Umbilical cord (tissue), 2 donors: ENCODE data around the gene ARPP21. TPM values are rescaled to one million over a fixed set of nuclear protein-coding genes. Genes with fewer than 3 reads are reported as not detected.

ENCODE experiments used
- DNase-seq: peaks from one replicate; pipeline ENCODE4 v3.0.0-alpha.2; 2015; ENCODE audit warnings: low spot score
- total RNA-seq: library from RNA; depleted of rRNA; stranded (reverse); fragments of >200 nt; gene quantifications from one replicate; pipeline ENCODE4 v1.2.3, GENCODE V29; 2014; ENCODE audit warnings: low replicate concordance; ENCODE audit not compliant: insufficient read depth

Gene ARPP21
- total RNA-seq, 1 donor from 2014 or later: 17.8 TPM

DNA sequence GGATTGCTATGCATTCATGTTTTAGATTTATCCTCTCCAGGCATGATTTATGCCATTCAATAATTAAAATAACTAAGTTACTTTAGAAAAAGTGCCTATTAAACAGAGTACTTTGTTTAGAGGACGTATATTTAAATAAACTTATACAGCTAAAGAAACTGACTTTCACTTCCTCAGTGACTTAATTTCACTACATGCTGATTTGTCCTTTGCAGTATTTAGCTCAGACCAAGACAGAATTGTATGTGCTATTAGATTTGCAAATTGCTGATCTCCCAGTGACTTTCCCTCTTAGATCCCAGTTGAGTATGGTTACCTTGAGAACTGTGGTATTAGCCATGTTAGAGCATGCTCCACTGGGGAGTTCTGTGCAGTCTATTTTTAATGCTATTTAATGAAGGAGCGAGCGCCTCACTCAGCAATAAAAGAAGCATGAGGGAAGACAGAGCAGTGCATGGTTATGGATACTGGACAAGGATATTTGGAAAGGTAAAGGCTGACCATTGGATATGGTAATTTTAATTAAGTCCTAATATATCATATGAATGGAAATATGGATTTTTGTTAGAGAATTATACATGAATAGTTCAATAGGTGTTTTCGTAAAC lies 2.7 kb downstream of the ARPP21 start:
- DNase-seq: no peak

DNA sequence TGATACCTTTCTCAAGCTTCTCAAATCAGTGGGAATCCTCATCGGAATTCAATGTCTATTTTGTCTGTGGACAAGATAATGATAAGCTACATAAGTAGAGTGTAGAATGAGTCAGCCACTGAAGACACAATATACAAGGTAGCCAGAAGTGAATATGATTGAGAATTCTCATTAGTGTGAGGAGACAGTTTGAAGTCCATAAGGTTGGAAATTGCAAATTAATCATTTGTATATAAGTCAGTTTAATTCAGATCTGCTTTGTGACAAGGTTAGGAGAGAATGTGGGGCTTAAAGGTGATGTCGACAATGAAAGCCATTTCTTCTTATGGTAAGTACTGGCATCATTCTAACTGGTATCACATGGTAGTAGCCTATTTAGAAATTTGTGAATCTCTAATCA lies 4.2 kb downstream of the ARPP21 start:
- DNase-seq: no peak

DNA sequence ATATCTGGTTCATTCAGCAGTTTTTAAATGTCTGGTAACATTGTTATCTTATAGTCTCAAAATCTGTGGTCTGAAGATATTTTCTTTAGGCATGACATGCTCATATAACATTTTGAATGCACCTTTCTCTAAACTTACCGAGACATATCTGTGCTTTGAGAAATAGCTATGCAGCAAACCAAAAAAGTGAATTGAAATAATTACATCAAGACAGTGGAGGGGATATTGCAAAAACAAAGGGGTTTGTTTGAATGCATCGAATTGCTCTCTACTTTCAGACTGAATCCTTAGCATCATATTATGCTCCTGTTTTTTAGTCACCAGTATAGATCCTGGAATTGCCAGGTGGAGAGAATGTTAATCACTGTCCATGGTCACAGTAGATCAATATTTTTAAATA lies 5.1 kb downstream of the ARPP21 start:
- DNase-seq: no peak

DNA sequence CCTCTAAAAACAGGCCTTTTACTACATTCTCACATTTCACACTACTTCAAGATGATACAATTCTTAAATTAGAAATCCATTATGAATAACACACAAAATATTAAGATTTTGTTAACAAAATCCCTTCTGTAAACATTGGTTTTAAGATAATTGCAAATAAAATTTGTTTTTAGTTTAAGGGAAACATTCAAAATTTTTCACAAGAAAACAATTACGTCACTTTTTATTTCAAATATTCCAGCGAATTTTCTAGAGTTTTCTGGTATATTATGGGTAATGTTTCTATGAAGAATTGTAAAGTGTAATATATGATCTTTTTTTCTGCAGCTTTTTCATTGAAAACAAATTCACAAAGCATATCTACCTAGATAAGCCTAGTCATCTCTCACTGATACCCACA lies 5.9 kb downstream of the ARPP21 start:
- no peak for DNase-seq

DNA sequence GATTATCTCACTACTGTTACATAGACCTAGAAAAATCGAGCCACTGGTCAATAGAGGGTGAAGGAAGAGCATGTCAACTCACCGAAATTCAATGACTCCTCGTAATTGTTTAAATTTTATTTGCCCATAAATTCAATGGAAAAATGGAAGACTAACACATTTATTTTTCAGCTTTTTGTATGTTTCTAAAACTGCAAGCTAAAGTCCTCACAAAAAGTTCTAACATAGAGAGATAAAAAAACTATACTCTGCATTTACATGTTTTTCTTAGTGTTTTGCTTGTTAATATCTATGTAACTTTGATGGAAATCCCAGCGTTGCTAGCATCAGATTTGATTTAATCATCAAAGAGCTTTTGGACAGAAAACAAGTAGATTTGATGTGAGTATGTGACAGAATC lies 6.8 kb downstream of the ARPP21 start:
- no peak for DNase-seq

DNA sequence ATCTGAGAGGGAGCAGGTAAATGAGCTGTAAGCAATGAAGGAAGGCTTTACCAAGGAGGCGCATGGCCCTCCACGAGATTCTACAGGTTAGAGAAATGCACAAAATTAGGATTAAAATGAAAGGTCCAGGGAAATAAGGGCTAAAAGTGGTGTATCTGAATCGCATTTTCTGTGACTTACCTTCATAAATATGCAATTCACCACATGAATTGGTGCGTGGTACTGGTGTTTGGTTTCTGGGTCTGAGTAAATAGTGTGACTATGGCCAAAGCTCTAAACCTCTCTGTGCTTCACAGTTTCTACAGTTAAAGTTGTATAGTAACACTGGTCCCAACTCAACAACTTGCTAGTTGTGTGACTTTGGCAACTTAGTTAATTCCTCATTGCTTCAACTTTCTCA lies 8.1 kb downstream of the ARPP21 start:
- DNase-seq: no peak

DNA sequence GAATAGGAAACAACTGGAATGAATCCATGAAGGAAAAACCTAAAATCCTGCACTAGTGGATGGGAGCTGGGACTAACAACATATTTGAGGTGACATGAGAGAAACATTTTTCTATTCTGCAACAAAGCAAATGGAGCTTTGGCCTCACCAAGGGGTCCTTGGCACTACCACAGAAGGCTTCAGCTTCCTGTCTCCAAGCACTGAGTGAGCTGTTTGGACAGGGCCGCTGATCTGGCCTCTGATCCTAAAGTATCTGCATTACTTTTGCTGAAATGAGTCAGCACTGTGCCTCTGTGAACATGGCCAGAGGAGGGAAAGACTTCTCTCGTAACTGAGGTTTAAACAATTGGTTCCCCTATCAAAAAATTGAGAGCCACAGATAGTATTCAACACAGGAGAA lies 9.0 kb downstream of the ARPP21 start:
- DNase-seq: peak; percentile 61

DNA sequence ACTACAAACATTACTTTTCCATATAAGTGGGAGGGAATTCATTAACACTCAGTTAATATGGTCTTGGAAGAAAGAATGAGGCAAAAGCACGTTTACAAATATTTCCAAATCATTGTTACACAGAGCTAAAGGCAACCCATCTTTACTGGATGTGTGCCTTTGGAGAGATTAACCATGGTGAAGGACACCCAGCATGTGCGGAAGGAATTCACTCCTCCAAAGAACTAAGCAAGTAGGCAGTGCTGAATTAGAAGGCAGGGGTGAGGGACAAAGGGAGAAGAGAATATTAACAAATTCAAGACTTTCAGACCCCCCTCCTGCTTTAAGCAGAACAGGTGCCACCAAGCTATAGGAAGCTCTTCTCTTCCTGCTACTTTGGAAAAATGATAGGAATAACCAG lies 10.1 kb downstream of the ARPP21 start:
- DNase-seq: no peak

DNA sequence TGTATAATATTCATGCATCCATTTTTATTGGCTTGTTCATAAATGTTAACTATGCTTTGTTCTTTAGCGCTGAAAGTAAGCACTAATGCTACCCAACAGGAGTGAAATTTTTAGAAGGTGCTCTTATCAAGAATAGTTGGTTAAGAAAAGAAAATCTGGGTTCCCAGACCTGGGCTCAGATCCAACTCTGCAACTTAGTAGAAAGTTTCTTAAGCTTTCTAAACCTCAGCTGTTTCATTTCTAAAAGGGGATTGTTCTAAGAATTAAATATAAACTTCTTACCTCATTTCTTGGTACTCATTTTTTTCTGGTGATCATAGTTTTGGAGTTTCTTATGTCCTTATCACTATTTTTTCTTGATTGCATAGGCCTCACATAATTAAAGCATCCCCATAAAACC lies 12.1 kb downstream of the ARPP21 start:
- peak; percentile 36 for DNase-seq

DNA sequence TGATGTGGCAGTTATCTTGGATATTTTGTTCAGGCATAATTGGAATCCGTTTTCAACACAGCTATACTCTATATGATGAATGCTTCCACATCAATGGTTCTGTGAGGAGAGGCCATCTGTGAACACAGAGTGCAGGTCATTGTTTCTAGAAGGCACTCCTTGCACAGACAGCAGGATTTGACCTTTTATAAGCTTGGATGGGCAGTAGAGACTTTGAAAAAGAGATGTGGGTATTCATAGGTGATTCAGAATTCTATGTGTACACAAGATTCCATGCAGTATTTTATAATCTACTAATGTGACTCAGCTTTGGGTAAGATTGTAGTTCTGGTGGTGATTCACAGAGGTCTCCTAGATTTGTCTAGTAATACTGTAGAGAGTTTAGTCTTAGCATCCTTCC lies 12.5 kb downstream of the ARPP21 start:
- DNase-seq: peak; percentile 44

DNA sequence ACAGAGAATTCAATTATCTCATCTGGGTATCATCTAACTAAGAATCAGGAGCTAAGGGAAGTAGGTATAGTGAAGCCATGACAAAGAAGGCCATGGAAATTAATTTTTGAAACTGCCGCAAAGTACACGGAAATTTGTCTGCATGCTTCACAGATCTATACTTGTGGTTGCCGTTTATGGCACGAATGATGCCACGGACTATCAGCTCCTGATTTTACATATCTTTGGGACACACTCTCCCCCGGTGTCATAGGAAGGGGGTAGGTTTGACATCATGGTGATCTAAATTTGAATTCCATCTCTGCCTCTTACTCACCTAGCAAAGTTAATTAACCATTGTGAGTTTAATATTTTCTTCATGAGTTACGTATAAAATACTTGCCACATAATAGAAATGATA lies 14.0 kb downstream of the ARPP21 start:
- DNase-seq: no peak

DNA sequence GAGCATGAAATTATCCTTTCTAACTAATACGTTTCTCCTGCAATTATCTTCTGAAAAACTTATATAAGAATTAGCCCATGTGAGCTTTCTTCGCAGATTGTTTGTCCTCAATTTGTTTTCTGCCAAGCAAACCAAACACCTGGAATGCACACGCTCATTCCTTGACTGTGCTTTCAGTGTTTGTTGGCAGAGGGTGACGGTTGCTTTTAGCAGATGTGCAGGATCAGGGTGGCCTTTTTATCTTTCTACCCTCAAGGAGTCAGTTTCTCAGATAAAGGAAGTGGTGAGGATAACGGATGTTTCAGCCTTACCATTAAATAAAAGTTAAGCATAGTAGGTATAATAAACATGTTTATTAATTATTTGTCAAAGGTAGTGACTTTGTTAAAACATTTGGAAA lies 15.2 kb downstream of the ARPP21 start:
- no peak for DNase-seq

DNA sequence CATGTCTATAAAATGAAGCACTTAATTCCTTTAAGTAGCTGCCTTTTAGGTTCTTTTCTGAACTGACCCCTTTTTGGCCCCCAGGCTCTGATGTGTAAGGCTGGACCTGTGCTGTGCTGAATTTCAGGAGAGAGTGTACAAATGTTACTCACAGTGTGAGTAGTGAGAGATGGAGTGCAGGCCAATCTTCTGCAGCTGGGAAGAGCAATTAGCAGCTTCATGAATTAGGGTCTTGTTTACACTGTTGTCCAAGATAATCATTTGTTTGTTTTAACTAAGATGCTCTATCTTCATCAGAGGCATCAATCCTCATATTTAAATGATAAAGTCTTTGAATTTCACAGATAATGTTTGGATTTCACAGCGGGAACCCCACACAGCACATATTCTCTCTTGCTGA lies 19.4 kb downstream of the ARPP21 start:
- peak; percentile 20 for DNase-seq

DNA sequence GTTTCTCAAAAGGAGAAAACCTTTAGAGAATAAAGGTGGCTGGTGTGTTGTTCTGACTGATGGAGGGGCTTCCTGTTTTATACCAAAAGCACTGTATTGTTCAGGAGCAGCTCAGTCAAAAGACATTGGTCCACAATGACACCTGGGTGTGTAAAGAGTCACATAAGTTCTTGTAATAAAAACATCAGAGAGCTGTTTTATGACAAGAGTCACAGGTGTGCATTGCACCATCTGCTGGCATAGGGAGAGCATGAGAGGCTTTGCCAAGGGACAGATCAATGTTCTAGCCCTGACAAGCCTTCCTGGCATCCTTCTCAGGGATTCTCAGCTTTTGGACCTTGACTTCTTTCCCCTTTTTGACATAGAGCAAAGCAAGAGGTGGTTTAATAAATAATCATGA lies 20.4 kb downstream of the ARPP21 start:
- no peak for DNase-seq

DNA sequence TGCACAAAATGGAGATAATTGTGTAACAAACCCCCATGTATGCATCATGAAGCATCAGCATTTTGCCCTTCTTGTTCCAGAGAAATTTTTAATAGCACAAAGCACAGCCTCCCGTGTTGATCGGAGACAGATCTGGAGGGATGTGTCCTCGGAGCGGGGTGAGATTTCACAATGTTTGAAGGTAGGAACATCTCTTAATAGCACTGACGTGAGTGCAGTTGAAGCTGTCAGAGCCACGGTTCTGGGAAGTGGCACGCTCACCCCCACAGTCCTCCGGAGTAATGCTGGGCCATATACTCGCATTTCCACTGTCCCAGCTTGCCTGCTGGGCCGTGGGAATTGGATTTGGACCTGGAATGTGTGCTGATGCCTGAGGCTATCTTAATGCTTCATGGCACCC lies 24.1 kb downstream of the ARPP21 start:
- DNase-seq: no peak

DNA sequence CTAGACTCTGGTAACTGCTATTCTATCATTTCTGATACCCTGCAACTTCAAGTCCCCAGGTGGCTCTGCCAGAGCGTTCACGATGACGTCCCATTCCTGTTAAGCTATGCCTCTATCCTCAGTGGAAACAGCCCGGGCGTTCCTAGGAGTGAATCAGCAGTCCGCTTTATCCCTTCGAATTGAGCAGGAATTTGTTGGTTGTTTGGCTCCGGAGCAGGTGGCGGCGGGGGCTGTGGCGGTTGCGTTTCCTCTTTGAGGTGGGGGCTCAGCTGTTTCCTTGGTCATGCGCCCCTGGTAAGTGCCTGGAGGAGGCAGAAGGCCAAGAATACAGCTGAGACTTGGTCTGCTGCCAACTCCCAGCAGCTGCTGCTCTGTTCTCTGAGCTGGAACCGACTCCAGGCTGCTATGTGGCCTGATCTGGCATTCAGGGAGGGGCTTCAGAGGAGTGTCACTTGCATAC lies 25.2 kb downstream of the ARPP21 start:
- DNase-seq: peak; percentile 67

DNA sequence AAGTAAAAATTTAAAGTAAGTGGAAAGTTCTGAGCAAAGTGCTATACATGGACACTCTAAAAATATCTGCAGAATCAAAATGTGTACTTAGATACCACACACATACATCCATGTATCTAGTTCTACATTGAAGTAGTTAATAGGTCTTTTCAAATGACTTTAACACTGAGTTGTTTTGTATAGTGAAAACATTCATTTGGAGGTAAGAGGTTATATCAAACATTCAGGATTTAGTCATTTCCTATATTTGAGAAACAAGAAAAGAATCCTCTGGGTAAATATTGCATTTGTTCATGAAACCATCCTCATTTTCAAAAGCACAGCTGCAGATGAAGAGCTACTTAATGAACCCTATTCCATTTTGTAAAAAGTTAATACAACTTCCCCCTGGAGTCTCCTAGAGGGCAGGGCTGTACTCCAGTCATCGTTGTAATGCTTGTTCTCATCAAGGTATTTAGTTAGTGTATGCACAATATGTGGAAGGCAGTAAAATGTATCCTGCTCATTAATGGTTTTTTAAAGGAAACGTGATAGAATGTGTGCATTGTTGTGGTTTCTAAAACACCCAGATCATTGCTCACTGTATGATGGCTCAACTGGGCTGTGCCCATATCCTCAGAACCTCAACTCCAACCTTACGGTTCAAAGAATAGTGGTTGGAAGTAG lies 26.2 kb downstream of the ARPP21 start:
- DNase-seq: no peak

DNA sequence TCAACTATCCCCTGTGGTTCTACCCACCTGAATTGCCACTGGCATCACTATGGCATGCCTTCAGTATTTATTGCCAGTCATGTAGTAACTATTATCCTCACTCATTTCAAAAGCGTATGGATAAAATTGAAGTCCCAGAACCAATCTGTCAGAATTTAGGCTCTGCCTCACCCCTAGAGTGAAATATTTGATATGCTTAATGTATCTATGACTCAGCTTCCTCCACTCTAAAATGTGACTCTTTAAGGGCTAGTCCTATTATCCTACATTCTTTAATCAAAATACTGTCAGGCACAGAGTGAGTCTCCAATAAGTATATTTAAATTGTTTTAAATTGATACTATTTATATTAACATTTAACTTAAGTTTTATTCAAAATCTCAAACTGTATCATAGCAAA lies 27.6 kb downstream of the ARPP21 start:
- DNase-seq: no peak

DNA sequence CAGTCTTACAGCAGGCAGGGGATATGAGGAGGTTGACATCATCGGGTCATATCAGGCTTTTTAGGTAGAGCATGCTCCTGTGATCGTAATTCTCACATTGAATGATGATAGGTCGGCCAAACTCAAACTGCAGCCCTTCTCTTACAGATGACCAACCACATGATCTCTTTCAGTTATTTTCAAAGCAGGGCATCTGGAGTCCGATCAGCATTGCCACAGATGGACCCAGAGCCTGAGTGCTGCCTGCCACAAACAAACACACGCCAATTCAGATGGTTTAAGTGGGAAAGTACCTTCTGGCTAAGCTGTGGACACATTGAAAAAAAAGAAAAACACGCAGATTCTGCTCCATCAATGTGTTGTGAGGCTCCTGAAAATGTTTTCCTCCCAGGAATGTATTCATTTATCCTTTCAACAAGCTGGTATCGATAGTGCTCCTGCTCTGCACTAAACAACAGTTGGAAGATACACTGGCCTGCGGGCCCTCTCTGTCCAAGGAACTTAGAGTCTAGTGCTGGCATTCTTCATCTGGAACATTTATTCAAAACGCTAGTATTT lies 31.2 kb downstream of the ARPP21 start:
- no peak for DNase-seq

DNA sequence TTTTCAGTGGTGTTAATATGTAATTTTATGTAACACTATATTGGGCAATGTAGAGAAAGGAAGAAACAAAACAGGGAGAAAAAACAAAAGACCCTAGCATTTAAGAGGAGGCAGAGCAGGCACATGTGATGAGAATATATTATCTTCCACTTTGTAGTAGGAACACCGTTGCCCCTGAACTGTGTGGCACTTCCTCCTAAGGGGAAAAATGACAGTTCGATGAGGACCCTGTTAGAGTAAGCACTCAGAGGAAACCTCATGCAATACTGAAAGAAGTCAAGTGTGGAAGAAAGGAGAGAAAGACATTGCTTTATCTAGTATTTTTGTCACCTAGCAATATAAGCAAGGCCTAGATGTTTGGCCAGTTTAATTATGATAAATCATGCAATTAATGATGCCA lies 32.2 kb downstream of the ARPP21 start:
- DNase-seq: no peak

DNA sequence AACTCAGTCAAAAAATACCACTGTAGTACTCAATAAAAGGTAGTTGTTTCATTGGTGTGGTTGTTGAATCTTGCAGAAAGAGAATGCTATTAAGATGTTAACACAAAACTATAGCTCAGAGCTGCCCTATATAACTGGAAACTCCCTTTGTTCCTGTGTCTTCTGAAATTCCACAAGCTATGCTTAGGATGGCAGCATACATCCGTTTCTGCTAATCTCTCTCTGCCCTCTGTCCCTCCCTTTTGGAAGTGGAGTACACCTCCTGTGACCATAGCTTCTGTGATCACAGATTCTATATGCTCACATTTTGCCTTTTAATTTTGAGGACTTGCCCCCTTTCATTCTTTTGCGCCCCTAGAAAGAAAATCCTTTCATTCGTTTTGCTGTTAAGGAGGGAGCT lies 33.7 kb downstream of the ARPP21 start:
- no peak for DNase-seq

DNA sequence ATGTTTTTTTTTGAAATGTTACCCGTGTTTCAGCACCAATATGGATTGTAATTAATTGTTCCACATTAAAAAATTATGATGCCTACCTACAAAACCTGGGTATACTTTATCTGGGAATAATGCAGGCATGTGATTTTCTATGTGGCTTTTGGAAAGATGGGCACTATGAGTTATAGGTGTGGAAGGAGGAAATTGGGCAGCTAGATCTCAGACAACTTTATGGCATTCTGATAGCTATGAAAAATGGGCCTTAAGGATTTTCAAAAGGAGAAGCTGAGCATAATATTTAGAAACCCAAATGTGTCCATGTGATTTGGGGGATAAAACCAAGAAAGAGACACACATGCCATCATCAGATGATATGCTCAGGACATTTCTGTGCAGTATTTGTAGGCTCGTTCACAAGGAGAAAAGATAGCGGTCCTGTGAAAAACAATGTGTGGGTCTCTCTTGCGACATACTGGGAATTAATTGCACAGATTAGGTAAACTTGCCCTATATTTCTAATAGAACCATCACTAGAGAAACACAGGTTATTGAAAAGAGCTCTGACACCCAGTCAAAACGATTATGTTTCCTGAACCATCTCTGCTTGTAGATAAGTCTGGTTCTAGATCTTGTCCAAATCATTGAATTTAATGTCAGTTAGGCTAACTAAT lies 35.3 kb downstream of the ARPP21 start:
- no peak for DNase-seq

DNA sequence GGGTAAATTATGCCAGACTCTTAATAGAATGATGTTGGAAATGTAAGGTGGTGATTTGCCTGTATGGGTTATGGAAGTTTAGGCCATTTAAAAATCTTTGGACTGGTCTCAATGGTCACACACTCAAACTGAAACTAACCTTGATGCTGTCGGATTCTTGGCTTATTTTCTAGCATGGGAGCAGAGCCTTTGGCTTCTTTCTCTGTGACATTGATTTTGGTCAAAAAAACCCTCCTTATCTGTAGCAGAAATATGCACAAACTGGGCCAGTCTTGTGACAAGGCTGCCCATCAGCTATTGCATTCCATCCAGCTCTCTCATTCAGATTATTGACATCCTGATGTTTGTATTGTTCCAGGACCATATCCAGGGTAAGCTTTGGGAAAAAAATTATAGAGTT lies 35.9 kb downstream of the ARPP21 start:
- DNase-seq: no peak
